Renal pelvis (tissue), 12 donors: ENCODE measurements around the gene ENHO. TPM values are rescaled to one million over a fixed set of nuclear protein-coding genes. Genes with fewer than 3 reads are reported as not detected.
A peak's percentile ranks its signal among the peaks of the same experiment; 100 is the strongest.

Source experiments
- DNase-seq: peaks from one replicate; pipeline ENCODE4 v3.0.0-alpha.2; 2013
- long read RNA-seq, 16 experiments: transcript quantifications; one replicate each; lab custom pipeline, GENCODE V29; 2026
- polyA plus RNA-seq, 3 donors: library from polyadenylated mRNA; unstranded; fragments of 120-200 nt; gene quantifications; one replicate each; pipeline ENCODE4 v1.2.1, GENCODE V29; 2013; ENCODE audit not compliant: insufficient read length in 3 of 3

Gene ENHO
- 1 to 10 TPM in 2 of 3 donors, under 1 TPM in 1; 0.83 to 2.5 (median 2.4) TPM for polyA plus RNA-seq
- long read RNA-seq, donor 1, partial matches to known transcripts, result 0 of 1 reads
- long read RNA-seq, donor 1, other reads (novel, unspliced or antisense), result 0 of 1 reads
- long read RNA-seq, donor 2, partial matches to known transcripts, result 0 of 3 reads
- long read RNA-seq, donor 2, other reads (novel, unspliced or antisense), result 0 of 3 reads
- long read RNA-seq, donor 3, partial matches to known transcripts, result 0 of 1 reads
- long read RNA-seq, donor 3, other reads (novel, unspliced or antisense), result 0 of 1 reads
- long read RNA-seq, donor 4, partial matches to known transcripts, result 0 of 3 reads
- long read RNA-seq, donor 4, other reads (novel, unspliced or antisense), result 0 of 3 reads
- long read RNA-seq, donor 5, result 0 reads
- long read RNA-seq, donor 6, partial matches to known transcripts, result 0 of 2 reads
- long read RNA-seq, donor 6, other reads (novel, unspliced or antisense), result 0 of 2 reads
- long read RNA-seq, donor 7, result 0 reads
- long read RNA-seq, donor 8, partial matches to known transcripts, result 0 of 1 reads
- long read RNA-seq, donor 8, other reads (novel, unspliced or antisense), result 0 of 1 reads
- long read RNA-seq, donor 9, partial matches to known transcripts, result 0 of 4 reads
- long read RNA-seq, donor 9, other reads (novel, unspliced or antisense), result 0 of 4 reads
- long read RNA-seq, donor 10, partial matches to known transcripts, result 0 of 2 reads
- long read RNA-seq, donor 10, other reads (novel, unspliced or antisense), result 0 of 2 reads
- long read RNA-seq, donor 11, partial matches to known transcripts, result 0 of 2 reads
- long read RNA-seq, donor 11, other reads (novel, unspliced or antisense), result 0 of 2 reads
- long read RNA-seq, donor 12, partial matches to known transcripts, result 0 of 1 reads
- long read RNA-seq, donor 12, other reads (novel, unspliced or antisense), result 0 of 1 reads
- long read RNA-seq, donor 13, result 0 reads
- long read RNA-seq, donor 14, result 0 reads
- long read RNA-seq, donor 15, transcript ENHO-201 (2 exons, 1,082 nt), result major isoform, 6 of 6 reads
- long read RNA-seq, donor 15, partial matches to known transcripts, result 0 of 6 reads
- long read RNA-seq, donor 15, other reads (novel, unspliced or antisense), result 0 of 6 reads
- long read RNA-seq, donor 16, partial matches to known transcripts, result 0 of 1 reads
- long read RNA-seq, donor 16, other reads (novel, unspliced or antisense), result 0 of 1 reads

- peak; percentile 91 for DNase-seq
Measured at GRCh38 chr9:34522971-34523797, at the start of gene ENHO. TSS of gene ENHO (minus strand) at chr9:34522990. CDS start at chr9:34521695, 1,295 bp downstream.

GRCh38 chr9:34572092-34572491, 49.3 kb upstream of the ENHO start:
- DNase-seq, result no peak

- no peak for DNase-seq
Measured at GRCh38 chr9:34571481-34571810, 48.7 kb upstream of the ENHO start.

GRCh38 chr9:34570809-34571480, 48.2 kb upstream of the ENHO start:
- DNase-seq, result no peak

- no peak for DNase-seq
Measured at GRCh38 chr9:34570376-34570775, 47.6 kb upstream of the ENHO start.

GRCh38 chr9:34568774-34569173, 46.0 kb upstream of the ENHO start:
- DNase-seq, result no peak

GRCh38 chr9:34568133-34568532, 45.3 kb upstream of the ENHO start:
- no peak for DNase-seq

GRCh38 chr9:34566972-34567371, 44.2 kb upstream of the ENHO start:
- DNase-seq, result no peak

- DNase-seq, result no peak
Measured at GRCh38 chr9:34566322-34566721, 43.5 kb upstream of the ENHO start.

- no peak for DNase-seq
Measured at GRCh38 chr9:34565856-34566255, 43.1 kb upstream of the ENHO start.

GRCh38 chr9:34564617-34565016, 41.8 kb upstream of the ENHO start:
- DNase-seq, result no peak

GRCh38 chr9:34563262-34563661, 40.5 kb upstream of the ENHO start:
- no peak for DNase-seq

- DNase-seq, result no peak
Measured at GRCh38 chr9:34562135-34562745, 39.5 kb upstream of the ENHO start.

- no peak for DNase-seq
Measured at GRCh38 chr9:34560599-34561214, 37.9 kb upstream of the ENHO start.

GRCh38 chr9:34559624-34560455, 37.0 kb upstream of the ENHO start:
- DNase-seq, result peak; percentile 83

- DNase-seq, result peak; percentile 82
Measured at GRCh38 chr9:34558919-34559623, 36.3 kb upstream of the ENHO start.

GRCh38 chr9:34558364-34558763, 35.6 kb upstream of the ENHO start:
- no peak for DNase-seq
